ENCODE measurements around the gene AKR1C4. TPM values are rescaled to one million over a fixed set of nuclear protein-coding genes. Genes with fewer than 3 reads are reported as not detected.

Gene AKR1C4
- total RNA-seq, 1 experiment from 2014 or later: not detected

- Histone ChIP-seq H3K14ac (ENCODE audit: insufficient read depth, low read length) (no peak overlapping the region), H3K23me2 (ENCODE audit: insufficient read length, low read depth, low read length, poor library complexity, severe bottlenecking) (no peaks in the 10 kb centered on the region), H3K18ac (ENCODE audit: insufficient read length, low read depth, low read length) (no peak overlapping the region), H3T11ph (ENCODE audit: low read length) (no peak overlapping the region), H4K8ac (replicated peaks; ENCODE audit: insufficient read length, low read depth, low read length) (no peak overlapping the region), H3K79me1 (ENCODE audit: insufficient read depth, low read depth, low read length, poor library complexity, severe bottlenecking) (no peaks in the 10 kb centered on the region), H3K4me2 (ENCODE audit: insufficient read depth, insufficient read length, low read length) (no peak overlapping the region), H2BK20ac (ENCODE audit: low read depth, low read length, poor library complexity, severe bottlenecking) (no peak overlapping the region), H3K4ac (ENCODE audit: low read depth, low read length) (no peak overlapping the region), H3K27me3 (ENCODE audit: insufficient read depth, low read length) (no peaks in the 10 kb centered on the region), H3K56ac (ENCODE audit: insufficient read length, low read depth, low read length) (no peak overlapping the region), H3K4me1 (ENCODE audit: insufficient read depth, low read length) (no peaks in the 10 kb centered on the region), H2BK5ac (ENCODE audit: insufficient read length, low read length) (no peak overlapping the region), H2BK15ac (ENCODE audit: low read depth, low read length) (no peak overlapping the region), H2BK12ac (ENCODE audit: insufficient read length, low read depth, low read length) (no peak overlapping the region), H2AFZ (ENCODE audit: low read length) (no peak overlapping the region), H3K9ac (ENCODE audit: extremely low read depth, insufficient read length, low read length) (no peak overlapping the region), H3K79me2 (ENCODE audit: insufficient read depth, low read length) (no peaks in the 10 kb centered on the region), H4K5ac (ENCODE audit: insufficient read length, low read depth, low read length) (no peak overlapping the region), H3K27ac (ENCODE audit: insufficient read length, low read depth, low read length) (no peak overlapping the region), H3K23ac (ENCODE audit: insufficient read length, low read depth, low read length) (no peak overlapping the region), H4K91ac (ENCODE audit: insufficient read length, low read depth, low read length) (no peak overlapping the region), H3K9me3 (ENCODE audit: control insufficient read depth, low read depth, low read length) (no peaks in the 10 kb centered on the region), H2BK120ac (ENCODE audit: low read depth, low read length, poor library complexity, severe bottlenecking) (no peak overlapping the region), H4K20me1 (ENCODE audit: control insufficient read depth, insufficient read depth, insufficient read length) (no peaks in the 10 kb centered on the region), H2AK5ac (ENCODE audit: insufficient read length, low read length) (no peak overlapping the region)
- no peaks in the 10 kb centered on the region; the same call in 1 of the 2 replicates for H3K27me3 Mint-ChIP-seq (ENCODE audit: low read depth)
- H3K27ac Mint-ChIP-seq: no peak overlapping the region
- no CpG with 5 or more reads among the region's 3 CpGs for WGBS (ENCODE audit: extremely low coverage, insufficient read length, low lambda C conversion rate)
- no peaks in the 10 kb centered on the region for H3K4me1 Mint-ChIP-seq
- DNase-seq: no peak
- peaks cover 0 to 2% (median 0%) of the 10 kb centered on the region in 3 experiments; a peak in 1 of 7 replicates for H3K36me3 Mint-ChIP-seq (ENCODE audit: insufficient read depth in 1 of 3, low read depth in 3 of 3)
- H3K9me3 Mint-ChIP-seq: peaks cover 11 to 70% of the 10 kb centered on the region in 2 experiments
- TF ChIP-seq CTCF (conservative IDR thresholded peaks at IDR 0.05): no peak
- no peak overlapping the region for H3K4me3 Mint-ChIP-seq
Observed at GRCh38 chr10:5194431-5194830, 2.2 kb upstream of the AKR1C4 start.

Measured in H9 (cell line).